ENCODE results near the gene CTSO. TPM values are rescaled to one million over a fixed set of nuclear protein-coding genes. Genes with fewer than 3 reads are reported as not detected.

Gene CTSO
- total and polyA plus RNA-seq, 2 of the 8 experiments (the other 6 are each of a cell fraction or from before 2014, with no cell fraction given) = 0.39 to 0.41 TPM

GRCh38 chr4:155974476-155974749 lies 20.7 kb upstream of the CTSO start (continued):
- TF ChIP-seq CHD7 (IDR thresholded peaks at IDR 0.05; ENCODE audit: insufficient replicate concordance, low read length) = no peak
- TF ChIP-seq RBBP5 (IDR thresholded peaks at IDR 0.05; ENCODE audit: borderline replicate concordance, low read depth, low read length) = no peak
- no peak for TF ChIP-seq PHF8 (conservative IDR thresholded peaks at IDR 0.05; ENCODE audit: low read depth, low read length)
- TF ChIP-seq CTCF (IDR thresholded peaks at IDR 0.05; ENCODE audit: control extremely low read depth in 1 of 3, insufficient read depth in 1 of 3, low read depth in 1 of 3, low read length in 3 of 3) = no peak
- no peak for TF ChIP-seq SP2 (IDR thresholded peaks at IDR 0.05; ENCODE audit: low read length)
- no peak for TF ChIP-seq POU5F1 (IDR thresholded peaks at IDR 0.05; ENCODE audit: low read depth, low read length)
- no peak for TF ChIP-seq SAP30 (IDR thresholded peaks at IDR 0.05; ENCODE audit: insufficient read depth, insufficient replicate concordance, low read length)
